Gastrocnemius medialis (tissue), 4 donors: Measurements from ENCODE around the gene CADM2.

ENCODE experiments used
- POLR2A ChIP-seq, 2 donors: fragments of 450-650 bp; IDR thresholded peaks; one replicate each; pipeline ENCODE4 v1.6.1; 2017; ENCODE audit warnings: antibody characterized with exemption in 2 of 2, mild to moderate bottlenecking in 2 of 2, moderate library complexity in 2 of 2
- TF ChIP-seq, protein P1 (sequence below), 5 experiments: fragments of 450-650 bp in 3 of 5; fragments of 200-600 bp in 2 of 5; sonication (generic) in 2 of 5; IDR thresholded peaks in 4 of 5; conservative IDR thresholded peaks in 1 of 5; 1 replicate in 4 of 5; 2 replicates in 1 of 5; pipeline ENCODE4 v1.5.1; 2016 to 2019; ENCODE audit warnings: antibody characterized with exemption in 5 of 5, mild to moderate bottlenecking in 3 of 5, moderate library complexity in 3 of 5

DNA sequence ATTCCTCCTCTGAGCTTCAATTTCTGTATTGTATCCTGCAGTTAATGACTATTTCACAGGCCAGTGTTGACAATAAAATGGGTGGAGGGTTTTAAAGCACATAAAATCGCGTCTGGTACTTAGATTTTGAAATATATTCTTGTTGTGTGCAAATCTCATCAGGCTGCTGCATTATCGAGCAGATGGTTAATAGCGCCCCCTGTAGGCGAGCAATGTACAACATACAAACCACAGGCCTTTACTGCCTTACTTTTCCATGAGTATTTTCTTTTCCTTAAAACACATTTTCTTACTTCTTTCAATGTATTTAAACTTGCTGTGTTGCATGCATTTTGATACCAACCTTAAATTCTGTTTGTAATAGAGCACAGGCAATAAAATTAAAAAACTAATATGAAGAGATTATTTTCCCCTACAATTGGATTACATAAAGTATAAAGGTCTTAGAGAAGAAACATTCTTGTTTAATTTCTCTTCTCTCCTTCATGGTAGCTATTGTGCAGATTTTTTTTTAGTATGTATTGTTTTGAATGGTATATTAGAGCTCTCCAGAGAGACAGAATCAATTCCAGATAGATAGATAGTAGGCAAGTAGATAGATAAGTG is 608.4 kb downstream of the CADM2 start:
- TF ChIP-seq, protein P1, sequence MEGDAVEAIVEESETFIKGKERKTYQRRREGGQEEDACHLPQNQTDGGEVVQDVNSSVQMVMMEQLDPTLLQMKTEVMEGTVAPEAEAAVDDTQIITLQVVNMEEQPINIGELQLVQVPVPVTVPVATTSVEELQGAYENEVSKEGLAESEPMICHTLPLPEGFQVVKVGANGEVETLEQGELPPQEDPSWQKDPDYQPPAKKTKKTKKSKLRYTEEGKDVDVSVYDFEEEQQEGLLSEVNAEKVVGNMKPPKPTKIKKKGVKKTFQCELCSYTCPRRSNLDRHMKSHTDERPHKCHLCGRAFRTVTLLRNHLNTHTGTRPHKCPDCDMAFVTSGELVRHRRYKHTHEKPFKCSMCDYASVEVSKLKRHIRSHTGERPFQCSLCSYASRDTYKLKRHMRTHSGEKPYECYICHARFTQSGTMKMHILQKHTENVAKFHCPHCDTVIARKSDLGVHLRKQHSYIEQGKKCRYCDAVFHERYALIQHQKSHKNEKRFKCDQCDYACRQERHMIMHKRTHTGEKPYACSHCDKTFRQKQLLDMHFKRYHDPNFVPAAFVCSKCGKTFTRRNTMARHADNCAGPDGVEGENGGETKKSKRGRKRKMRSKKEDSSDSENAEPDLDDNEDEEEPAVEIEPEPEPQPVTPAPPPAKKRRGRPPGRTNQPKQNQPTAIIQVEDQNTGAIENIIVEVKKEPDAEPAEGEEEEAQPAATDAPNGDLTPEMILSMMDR (IDR thresholded peaks at IDR 0.05 in 4 of 5, conservative IDR thresholded peaks at IDR 0.05 in 1 of 5), result peak; percentile 15 to 59 (median 32)
- TF ChIP-seq POLR2A (IDR thresholded peaks at IDR 0.05), result no peak
